Mesenchymal stem cell (in vitro differentiated cells and primary cell): ENCODE measurements around the gene MLANA.

Experiments
- DNase-seq: peaks from one replicate; pipeline ENCODE4 v3.0.0-alpha.2; 2013
- H2AFZ ChIP-seq: one replicate; pipeline ENCODE4 v1.6.1; 2013; ENCODE audit warnings: low read depth, mild to moderate bottlenecking, control low read depth, inconsistent platforms, low read length, moderate library complexity
- H2AK5ac ChIP-seq: 2 replicates; pipeline ENCODE4 v1.6.1; 2013; ENCODE audit warnings: low read length, moderate library complexity, mild to moderate bottlenecking, inconsistent platforms; ENCODE audit not compliant: severe bottlenecking
- H2BK120ac ChIP-seq: one replicate; pipeline ENCODE4 v1.6.1; 2013; ENCODE audit warnings: low read depth, mild to moderate bottlenecking, inconsistent platforms, low read length, moderate library complexity
- H2BK12ac ChIP-seq, 2 experiments: one replicate each; pipeline ENCODE4 v1.6.1; 2013; ENCODE audit warnings: inconsistent platforms in 2 of 2, low read length in 2 of 2, mild to moderate bottlenecking in 2 of 2, moderate library complexity in 2 of 2, control low read depth in 1 of 2
- H2BK15ac ChIP-seq: one replicate; pipeline ENCODE4 v1.6.1; 2013; ENCODE audit warnings: mild to moderate bottlenecking, low read depth, inconsistent platforms; ENCODE audit not compliant: poor library complexity, severe bottlenecking
- H2BK5ac ChIP-seq: 2 replicates; pipeline ENCODE4 v1.6.1; 2013; ENCODE audit warnings: low read depth, mild to moderate bottlenecking, low read length, control low read depth, inconsistent platforms; ENCODE audit not compliant: poor library complexity, severe bottlenecking
- H3K14ac ChIP-seq, 2 experiments: one replicate each; pipeline ENCODE4 v1.6.1; 2013; ENCODE audit warnings: inconsistent platforms in 2 of 2, low read length in 2 of 2, control low read depth in 1 of 2, mild to moderate bottlenecking in 1 of 2, moderate library complexity in 1 of 2
- H3K18ac ChIP-seq, 2 experiments: one replicate each; pipeline ENCODE4 v1.6.1; 2013; ENCODE audit warnings: inconsistent platforms in 2 of 2, low read length in 2 of 2, control low read depth in 1 of 2, low read depth in 1 of 2, mild to moderate bottlenecking in 1 of 2
- H3K23ac ChIP-seq, 2 experiments: one replicate each; pipeline ENCODE4 v1.6.1; 2013; ENCODE audit warnings: inconsistent platforms in 2 of 2, low read length in 2 of 2, mild to moderate bottlenecking in 2 of 2, moderate library complexity in 2 of 2, control low read depth in 1 of 2
- H3K27ac ChIP-seq: 2 replicates; pipeline ENCODE4 v1.5.1; 2013; ENCODE audit warnings: mild to moderate bottlenecking, moderate library complexity, low read length, control low read depth, inconsistent platforms; ENCODE audit not compliant: poor library complexity, severe bottlenecking
- H3K27me3 ChIP-seq, 2 experiments: 2 replicates each; pipeline versions ENCODE4 v1.6.1 to v1.7.0; 2013; ENCODE audit warnings: low read length in 2 of 2, mild to moderate bottlenecking in 2 of 2, moderate library complexity in 2 of 2, control low read depth in 1 of 2, inconsistent platforms in 1 of 2; ENCODE audit not compliant: control insufficient read depth in 1 of 2, insufficient read depth in 1 of 2
- H3K36me3 ChIP-seq, 2 experiments: 2 replicates each; pipeline versions ENCODE4 v1.6.1 to v1.7.0; 2013; ENCODE audit warnings: low read length in 2 of 2, control low read depth in 1 of 2, inconsistent platforms in 1 of 2, low read depth in 1 of 2, mild to moderate bottlenecking in 1 of 2; ENCODE audit not compliant: insufficient read depth in 2 of 2, control insufficient read depth in 1 of 2
- H3K4ac ChIP-seq, 2 experiments: one replicate each; pipeline ENCODE4 v1.6.1; 2013; ENCODE audit warnings: inconsistent platforms in 2 of 2, low read length in 2 of 2, mild to moderate bottlenecking in 2 of 2, moderate library complexity in 2 of 2, control low read depth in 1 of 2, low read depth in 1 of 2
- H3K4me1 ChIP-seq: 2 replicates; pipeline ENCODE4 v1.6.1; 2013; ENCODE audit warnings: low read depth, low read length, control low read depth; ENCODE audit not compliant: control insufficient read depth, insufficient read depth
- H3K4me2 ChIP-seq: 2 replicates; pipeline ENCODE4 v1.6.1; 2013; ENCODE audit warnings: low read length, mild to moderate bottlenecking, inconsistent platforms; ENCODE audit not compliant: poor library complexity, severe bottlenecking
- H3K4me3 ChIP-seq, 2 experiments: 2 replicates each; pipeline versions ENCODE4 v1.5.1 to v1.7.0; 2013; ENCODE audit warnings: low read length in 2 of 2, mild to moderate bottlenecking in 2 of 2, control low read depth in 1 of 2, low read depth in 1 of 2; ENCODE audit not compliant: insufficient read depth in 1 of 2
- H3K79me1 ChIP-seq: replicated peaks from 2 replicates; pipeline ENCODE4 v1.6.1; 2013; ENCODE audit warnings: mild to moderate bottlenecking, control low read depth, low read length, inconsistent platforms; ENCODE audit not compliant: poor library complexity, severe bottlenecking
- H3K9ac ChIP-seq: 2 replicates; pipeline ENCODE4 v1.7.0; 2013; ENCODE audit warnings: mild to moderate bottlenecking, low read length, moderate library complexity
- H3K9me3 ChIP-seq: 2 replicates; pipeline ENCODE4 v1.7.0; 2013; ENCODE audit warnings: mild to moderate bottlenecking, low read length; ENCODE audit not compliant: control insufficient read depth
- H4K8ac ChIP-seq: one replicate; pipeline ENCODE4 v1.6.1; 2013; ENCODE audit warnings: inconsistent platforms, mild to moderate bottlenecking, low read length, moderate library complexity
- H4K91ac ChIP-seq: one replicate; pipeline ENCODE4 v1.6.1; 2013; ENCODE audit warnings: mild to moderate bottlenecking, low read length, inconsistent platforms
- WGBS: methylation state at CpG from one replicate; pipeline ENCODE4 v1.1.7; 2013; ENCODE audit warnings: mixed read lengths; 5-methylcytosine and 5-hydroxymethylcytosine counted together

Gene MLANA

DNA sequence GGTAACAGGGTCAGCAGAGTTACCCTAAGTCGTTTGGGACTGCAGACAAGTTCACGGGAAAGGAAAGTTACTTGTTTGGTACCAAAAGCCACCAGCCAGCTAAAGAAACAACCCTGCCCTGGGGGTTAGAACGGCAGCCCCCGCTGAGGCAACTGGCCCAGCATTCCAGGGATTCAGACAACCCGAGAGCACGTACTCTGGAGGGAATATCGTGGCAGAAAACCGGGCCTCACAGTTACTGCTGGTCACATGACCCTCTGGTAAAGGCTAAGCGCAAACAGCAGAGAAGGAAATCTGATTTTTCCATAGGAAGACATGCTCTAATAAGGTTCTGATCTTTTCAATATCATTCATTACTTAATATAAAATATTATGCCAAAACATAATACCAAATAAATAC, 22.5 kb upstream of the MLANA start:
- H3K14ac ChIP-seq: no peak overlapping the region
- no peak for DNase-seq
- H2AK5ac ChIP-seq: no peak overlapping the region
- H3K4me2 ChIP-seq: no peak overlapping the region
- H3K79me1 ChIP-seq: no peaks in the 10 kb centered on the region
- no peak overlapping the region for H3K4me3 ChIP-seq
- H4K8ac ChIP-seq: no peak overlapping the region
- no peak overlapping the region for H2BK120ac ChIP-seq
- peaks cover 2% of the 10 kb centered on the region for H3K4me1 ChIP-seq
- no peak overlapping the region for H3K18ac ChIP-seq
- H2BK12ac ChIP-seq: no peak overlapping the region
- no peak overlapping the region for H2AFZ ChIP-seq
- no peak overlapping the region for H3K27ac ChIP-seq
- H3K9ac ChIP-seq: no peak overlapping the region
- H3K23ac ChIP-seq: no peak overlapping the region
- no peak overlapping the region for H2BK15ac ChIP-seq
- no peaks in the 10 kb centered on the region for H3K36me3 ChIP-seq
- H4K91ac ChIP-seq: no peak overlapping the region
- WGBS: 78% methylated on average over 8 of the region's 9 CpGs
- H3K4ac ChIP-seq: no peak overlapping the region
- H2BK5ac ChIP-seq: no peak overlapping the region
- no peaks in the 10 kb centered on the region for H3K9me3 ChIP-seq
- H3K27me3 ChIP-seq: no peaks in the 10 kb centered on the region

DNA sequence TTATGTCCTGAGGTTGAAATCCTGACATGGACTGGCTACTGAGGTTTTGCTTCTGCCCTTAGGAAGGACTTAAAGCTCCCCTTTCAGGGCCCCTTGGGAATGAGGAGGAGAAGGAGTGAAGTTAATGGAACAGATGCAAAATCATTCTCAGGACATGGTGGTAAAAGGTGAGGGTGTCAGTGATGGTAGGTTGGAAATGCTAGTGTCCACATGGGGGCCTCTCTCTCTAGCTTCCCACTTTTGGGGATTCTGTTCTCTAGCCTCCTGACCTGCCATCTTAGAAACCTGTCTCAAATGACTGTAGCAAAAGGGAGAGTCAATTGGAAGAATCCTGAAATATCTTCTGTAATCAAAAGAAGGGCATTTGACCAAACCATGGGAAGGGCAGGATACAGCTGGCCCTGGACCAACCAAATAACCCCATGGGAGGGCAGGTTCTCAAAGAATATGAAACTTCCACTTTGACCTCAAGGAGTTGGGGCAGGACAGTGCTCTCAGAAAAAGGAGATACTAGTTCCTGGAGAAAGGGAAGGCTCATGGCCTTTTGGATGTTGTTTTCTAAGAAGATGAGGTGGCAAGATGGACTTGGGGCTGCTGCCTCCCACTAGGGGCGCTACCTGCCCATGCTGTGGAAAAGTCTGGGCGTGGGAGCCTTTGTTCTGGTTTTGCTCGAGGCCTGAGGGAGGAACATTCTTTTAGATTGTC, 21.2 kb upstream of the MLANA start:
- Histone ChIP-seq H3K4me3 (no peak overlapping the region), H2BK15ac (no peak overlapping the region), H3K36me3 (no peaks in the 10 kb centered on the region), H3K23ac (no peak overlapping the region), H2AFZ (no peak overlapping the region), H3K4me1 (peaks cover 2% of the 10 kb centered on the region), H4K8ac (peak overlapping the region; percentile 36), H3K27me3 (no peaks in the 10 kb centered on the region), H3K27ac (no peak overlapping the region), H3K18ac (no peak overlapping the region), H3K14ac (no peak overlapping the region), H4K91ac (no peak overlapping the region), H3K9ac (no peak overlapping the region), H2BK12ac (peak overlapping the region; percentile 15 to 46), H3K4me2 (no peak overlapping the region), H3K9me3 (no peaks in the 10 kb centered on the region), H2BK5ac (no peak overlapping the region), H3K79me1 (no peaks in the 10 kb centered on the region), H3K4ac (no peak overlapping the region), H2BK120ac (peak overlapping the region; percentile 30), H2AK5ac (no peak overlapping the region)
- no peak for DNase-seq
- 64% methylated on average over 3 of the region's 3 CpGs for WGBS

DNA sequence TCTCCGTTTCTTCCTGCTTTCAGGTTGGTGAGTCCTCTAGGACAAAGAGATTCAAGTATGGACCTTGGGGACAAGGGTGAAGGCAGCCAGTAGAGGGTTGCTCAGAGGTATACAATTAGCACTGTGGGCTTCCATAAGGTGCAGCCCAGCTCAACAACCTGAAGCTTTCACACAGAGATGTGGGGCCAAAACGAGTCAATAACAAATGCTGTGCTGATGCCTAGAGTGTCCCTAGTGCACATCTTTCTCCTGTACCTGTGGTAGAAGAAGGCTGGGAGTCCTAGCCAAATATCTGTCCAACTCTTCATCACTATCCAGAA, 20.7 kb upstream of the MLANA start:
- Histone ChIP-seq H3K23ac (no peak overlapping the region), H2AK5ac (peak overlapping the region; percentile 26), H3K4ac (no peak overlapping the region), H4K8ac (peak overlapping the region; percentile 36), H3K4me2 (no peak overlapping the region), H2BK120ac (no peak overlapping the region), H3K79me1 (no peaks in the 10 kb centered on the region), H3K14ac (no peak overlapping the region), H3K36me3 (no peaks in the 10 kb centered on the region), H4K91ac (no peak overlapping the region), H2BK15ac (peak overlapping the region; percentile 63), H3K9me3 (no peaks in the 10 kb centered on the region), H3K9ac (no peak overlapping the region), H3K27ac (no peak overlapping the region), H3K18ac (no peak overlapping the region), H3K4me1 (peaks cover 2% of the 10 kb centered on the region), H2BK12ac (peak overlapping the region in 1 of 2 experiments; percentile 46), H3K4me3 (no peak overlapping the region), H2BK5ac (no peak overlapping the region), H2AFZ (no peak overlapping the region), H3K27me3 (no peaks in the 10 kb centered on the region)
- WGBS: 70% methylated on average over 1 of the region's 2 CpGs
- no peak for DNase-seq

DNA sequence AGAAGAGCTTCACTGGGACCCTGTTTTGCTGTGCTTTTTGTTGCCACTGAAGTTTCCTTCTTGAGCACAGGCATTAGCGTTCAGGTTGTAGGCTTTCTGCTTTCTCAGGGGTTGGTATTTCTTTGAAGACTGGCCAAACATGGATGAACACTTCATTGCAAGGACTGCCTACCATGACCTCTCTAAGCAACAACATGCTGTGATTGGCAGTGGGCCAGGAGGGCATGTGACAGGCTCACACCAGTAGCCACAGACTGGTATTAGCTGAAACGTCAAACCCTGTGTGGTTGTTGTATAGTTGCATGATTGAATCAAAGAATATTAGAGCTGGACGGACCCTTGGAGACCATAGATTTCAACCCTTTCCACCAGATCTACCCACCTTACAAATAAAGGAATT, 20.0 kb upstream of the MLANA start:
- Histone ChIP-seq H3K14ac (no peak overlapping the region), H3K27me3 (no peaks in the 10 kb centered on the region), H3K18ac (no peak overlapping the region), H3K36me3 (no peaks in the 10 kb centered on the region), H2AFZ (no peak overlapping the region), H4K91ac (no peak overlapping the region), H4K8ac (peak overlapping the region; percentile 5), H2BK120ac (no peak overlapping the region), H3K27ac (no peak overlapping the region), H3K4me2 (no peak overlapping the region), H3K9me3 (no peaks in the 10 kb centered on the region), H2BK5ac (no peak overlapping the region), H2BK12ac (peak overlapping the region in 1 of 2 experiments; percentile 67), H3K9ac (no peak overlapping the region), H3K4me3 (no peak overlapping the region), H3K79me1 (no peaks in the 10 kb centered on the region), H2BK15ac (no peak overlapping the region), H3K4me1 (peaks cover 2% of the 10 kb centered on the region), H3K4ac (no peak overlapping the region), H2AK5ac (no peak overlapping the region), H3K23ac (no peak overlapping the region)
- 90% methylated on average over 1 of the region's 3 CpGs for WGBS
- DNase-seq: no peak
